NCI-H2227 (cell line): ENCODE data around the gene SH3BGRL3.
"Not testable (repeated sequence)": the region's sequence is repeated elsewhere in the genome, so short reads cannot be mapped to it uniquely, and the experiment has no call there.

ENCODE experiments used
- DNase-seq: peaks from one replicate; lab custom pipeline; 2025; ENCODE audit not compliant: unreplicated experiment; lab: John Stamatoyannopoulos, UW

The SH3BGRL3 gene

DNA sequence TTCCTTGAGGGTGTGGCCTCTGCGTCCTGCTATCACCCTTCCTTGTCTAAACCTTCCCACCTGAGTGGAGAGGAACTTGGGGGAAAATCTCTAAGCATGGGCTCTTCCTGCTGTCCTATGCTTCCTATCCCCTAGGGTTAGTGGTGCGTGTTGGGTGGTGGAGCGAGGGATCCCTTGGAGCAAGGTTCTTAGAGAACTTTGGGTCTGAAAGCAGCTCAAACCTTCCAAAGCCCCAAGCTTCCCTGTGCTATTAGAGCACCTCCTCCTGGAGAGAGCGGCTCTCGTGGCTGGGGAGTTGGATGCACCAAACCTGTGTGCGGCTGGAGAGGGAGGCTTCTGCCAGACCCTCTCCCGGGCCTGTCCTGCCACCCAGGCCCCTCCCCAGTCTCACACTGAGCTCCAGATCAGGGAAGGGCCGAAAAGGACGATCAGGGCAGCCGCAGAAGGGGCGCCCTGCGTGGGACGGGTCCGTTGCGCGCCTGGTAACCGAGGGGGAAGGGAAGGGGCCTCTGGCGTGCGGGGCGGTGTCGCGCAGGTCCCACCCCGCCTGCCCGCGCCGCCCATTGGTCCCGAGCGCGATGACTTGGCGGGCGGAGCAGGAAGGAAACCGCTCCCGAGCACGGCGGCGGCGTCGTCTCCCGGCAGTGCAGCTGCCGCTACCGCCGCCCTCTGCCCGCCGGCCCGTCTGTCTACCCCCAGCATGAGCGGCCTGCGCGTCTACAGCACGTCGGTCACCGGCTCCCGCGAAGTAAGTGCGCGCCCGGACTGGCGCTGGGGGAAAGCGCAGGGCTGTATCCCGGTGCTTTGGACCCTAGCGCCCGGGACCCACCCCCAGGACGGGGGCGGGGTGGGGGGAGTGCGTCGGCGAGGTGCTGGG lies at the start of gene SH3BGRL3:
SH3BGRL3 (plus strand) TSS at position 631 of the 877 bp plus-strand sequence; CDS start at position 701, 70 bp downstream.
- DNase-seq, result peak; percentile 89

DNA sequence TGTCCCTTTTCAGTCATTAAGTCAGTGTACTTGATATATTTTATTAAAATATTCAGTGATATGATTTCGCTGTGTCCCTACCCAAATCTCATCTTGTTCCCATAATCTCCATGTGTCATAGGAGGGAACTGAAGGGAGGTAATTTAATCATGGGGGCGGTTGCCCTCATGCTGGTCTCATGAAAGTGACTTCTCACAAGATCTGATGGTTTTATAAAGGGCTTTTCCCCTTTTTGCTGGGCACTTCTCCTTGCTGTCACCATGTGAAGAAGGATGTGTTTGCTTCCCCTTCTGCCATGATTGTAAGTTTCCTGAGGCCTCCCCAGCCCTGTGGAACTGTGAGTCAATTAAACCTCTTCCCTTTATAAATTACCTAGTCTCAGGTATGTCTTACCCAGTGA lies 49.2 kb upstream of the SH3BGRL3 start:
- not testable (repeated sequence) for DNase-seq

DNA sequence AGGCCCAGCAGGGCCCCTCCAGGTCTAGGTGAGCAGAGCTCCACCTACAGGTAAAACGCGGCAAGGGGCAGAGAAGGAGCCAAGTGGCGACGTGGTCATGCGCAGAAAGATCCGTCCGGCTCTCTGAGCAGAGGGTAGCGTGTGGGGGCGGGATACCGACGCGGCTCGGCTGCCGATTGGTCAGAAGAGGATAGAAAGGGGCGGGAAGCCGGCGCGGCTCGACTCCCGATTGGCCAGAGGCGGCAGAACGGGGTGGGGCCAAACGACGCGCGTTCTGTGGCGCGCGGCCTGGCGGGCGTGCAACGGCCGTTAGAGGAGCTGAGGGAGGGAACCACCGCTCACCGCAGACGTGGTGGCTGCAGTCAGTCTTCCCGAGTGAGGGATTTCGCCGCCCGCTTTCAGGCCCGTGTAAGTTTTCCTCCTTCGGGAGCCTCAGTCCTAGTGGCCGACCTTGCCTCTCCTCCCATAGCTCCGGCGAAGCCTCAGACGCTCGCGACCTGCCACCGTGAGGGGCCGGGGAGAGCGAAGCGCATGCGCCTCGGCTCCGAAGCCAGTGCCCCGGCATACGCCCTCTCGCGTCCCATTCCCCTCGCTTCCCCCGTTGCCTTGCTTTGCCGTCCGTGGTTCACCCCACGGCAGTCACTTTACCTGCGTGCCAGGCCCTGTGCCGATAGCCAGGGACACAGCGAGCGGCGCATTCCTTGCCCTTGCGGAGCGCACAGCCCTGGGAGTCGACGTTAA lies 45.8 kb upstream of the SH3BGRL3 start, which contains the start of gene CEP85:
CEP85 (plus strand) TSS at position 298 of the 741 bp plus-strand sequence. CDS start 5,584 bp downstream, outside the sequence.
- DNase-seq, result peak; percentile 99

DNA sequence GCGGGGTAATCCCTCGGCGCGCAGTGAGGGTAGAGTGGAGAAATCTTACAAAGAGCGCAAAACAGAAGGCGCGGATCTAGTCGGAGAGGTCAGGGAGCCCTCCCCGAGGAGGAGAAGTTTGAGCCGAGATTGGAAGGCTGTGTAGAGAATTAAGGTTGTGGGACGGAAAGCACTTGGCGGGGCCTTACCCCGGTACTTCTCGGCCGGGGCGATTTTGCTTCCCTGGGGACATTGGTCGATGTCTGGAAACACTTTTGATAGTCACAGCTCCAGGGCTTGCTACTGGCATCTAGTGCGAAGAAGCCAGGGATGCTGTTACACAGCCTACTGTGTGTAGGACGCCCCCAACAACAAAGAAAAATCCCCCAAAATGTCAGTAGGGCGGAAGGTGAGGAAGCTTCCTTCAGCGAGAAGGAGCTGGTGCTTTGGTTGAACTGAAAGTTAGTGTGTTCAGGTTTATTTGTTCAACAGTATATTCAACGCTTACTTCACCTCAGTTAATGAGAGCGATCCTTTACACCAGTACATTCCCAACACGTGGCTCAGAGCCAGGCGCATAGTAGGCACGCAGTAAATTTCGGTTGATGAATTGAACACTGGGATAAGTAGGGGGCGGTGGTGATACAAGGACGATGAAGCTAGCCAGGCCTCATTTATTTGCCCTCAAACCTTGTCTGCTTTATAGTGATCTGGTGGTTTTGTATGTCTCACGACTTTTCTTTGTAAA lies 45.1 kb upstream of the SH3BGRL3 start:
- peak; percentile 52 for DNase-seq

DNA sequence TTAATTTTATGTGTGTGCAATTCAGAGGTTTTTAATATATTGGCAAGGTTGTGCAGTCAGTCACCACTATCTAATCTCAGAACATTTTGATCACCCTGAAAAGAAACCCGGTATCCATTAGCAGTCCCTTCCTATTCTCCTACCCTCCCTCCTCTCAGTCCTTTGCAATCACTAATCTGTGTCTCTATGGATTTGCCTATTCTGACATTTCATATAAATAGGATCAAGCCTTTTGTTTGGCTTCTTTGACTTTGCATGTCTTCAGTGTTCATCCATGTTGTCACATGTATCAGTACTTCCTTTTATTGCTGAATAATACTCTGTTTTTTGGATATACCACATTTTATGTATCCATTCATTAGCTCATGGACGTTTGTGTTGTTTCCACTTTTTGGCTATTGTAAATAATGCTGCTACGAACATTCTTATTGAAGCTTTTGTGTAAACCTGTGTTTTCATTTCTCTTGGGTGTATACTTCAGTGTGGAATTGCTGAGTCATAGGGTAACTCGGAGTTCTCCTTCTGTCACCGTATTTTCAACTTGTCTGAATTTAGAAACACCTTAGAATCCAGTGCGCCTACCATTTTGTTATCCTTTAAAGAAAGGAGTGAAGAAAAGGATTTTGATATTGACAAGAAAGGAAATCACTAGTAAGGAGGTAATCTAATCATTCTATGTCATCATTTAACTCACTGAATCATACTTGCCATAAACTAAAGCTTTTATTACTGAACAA lies 42.5 kb upstream of the SH3BGRL3 start:
- no peak for DNase-seq

DNA sequence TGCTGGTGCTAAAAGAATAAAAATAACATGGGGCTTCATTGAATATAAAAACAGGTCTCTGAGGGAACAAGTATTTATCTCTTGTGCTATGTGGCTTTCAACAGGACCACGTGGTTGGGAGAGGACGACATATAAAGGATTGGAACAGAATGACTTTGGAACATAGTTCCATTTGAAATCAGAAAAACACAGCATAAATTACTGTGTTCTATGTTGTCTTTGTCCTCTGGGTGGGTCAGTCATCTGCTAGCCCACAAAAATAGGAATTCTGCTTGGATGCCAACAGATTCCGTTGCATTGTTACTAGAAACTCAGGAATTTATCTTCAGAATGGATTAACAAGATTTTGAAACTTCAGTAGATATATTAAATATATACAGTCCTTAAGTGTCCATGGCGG lies 40.0 kb upstream of the SH3BGRL3 start:
- DNase-seq, result no peak

DNA sequence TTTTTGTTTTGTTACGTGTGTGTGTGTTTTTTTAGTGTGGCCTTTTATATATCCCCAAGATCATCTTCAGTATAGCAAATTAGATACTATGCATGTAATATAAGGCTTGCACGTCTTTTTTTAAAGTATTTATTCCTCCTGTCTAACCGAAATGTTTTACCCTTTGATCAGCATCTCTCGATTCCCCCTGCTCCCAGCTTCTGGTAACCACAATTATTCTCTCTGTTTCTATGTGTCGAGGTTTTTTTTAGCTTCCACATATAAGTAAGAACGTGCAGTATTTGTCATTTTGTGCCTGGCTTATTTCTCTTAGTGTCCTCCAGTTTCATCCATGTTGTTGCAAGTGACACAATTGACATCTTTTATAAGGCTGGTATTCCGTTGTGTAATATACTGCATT lies 27.2 kb upstream of the SH3BGRL3 start:
- DNase-seq, result no peak

DNA sequence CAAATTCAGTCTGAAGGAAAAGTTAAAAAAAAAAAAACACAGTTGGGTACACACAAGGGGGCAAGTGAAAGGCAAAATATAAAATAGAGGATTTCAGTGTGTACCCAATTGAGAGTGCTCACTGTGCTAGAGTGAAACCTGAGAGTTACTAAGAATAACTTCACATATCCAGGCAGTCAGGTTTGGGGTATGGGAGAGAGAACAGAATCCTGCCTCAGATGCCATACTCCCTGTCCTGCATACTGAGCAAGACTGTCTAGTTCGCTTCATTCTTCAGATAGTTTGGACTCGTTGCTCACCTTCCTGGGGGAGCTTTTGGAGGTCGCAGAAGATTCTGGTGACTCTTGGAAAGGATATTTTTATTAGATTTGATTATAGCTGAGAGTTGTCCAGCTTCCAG lies 25.5 kb upstream of the SH3BGRL3 start:
- DNase-seq, result no peak

DNA sequence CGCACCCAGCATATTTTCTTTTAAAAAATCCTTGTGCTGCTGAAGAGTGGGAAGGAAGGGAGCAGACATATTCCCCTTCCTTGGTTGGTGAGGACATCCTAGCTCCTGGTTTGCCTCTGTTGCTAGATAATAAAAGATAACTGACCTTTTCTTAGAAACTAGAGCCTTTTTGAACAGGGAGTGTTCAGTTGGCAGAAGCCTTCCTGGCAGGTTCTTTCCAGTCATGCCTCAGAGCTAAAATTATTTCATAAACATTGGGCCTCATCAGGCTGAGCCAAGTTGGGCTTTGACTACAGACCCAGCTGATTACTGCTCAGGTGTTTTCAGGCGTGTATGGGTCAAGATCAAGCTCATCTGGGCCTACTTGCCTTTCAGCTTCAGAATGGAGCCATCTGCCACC lies 22.7 kb upstream of the SH3BGRL3 start:
- DNase-seq, result no peak

DNA sequence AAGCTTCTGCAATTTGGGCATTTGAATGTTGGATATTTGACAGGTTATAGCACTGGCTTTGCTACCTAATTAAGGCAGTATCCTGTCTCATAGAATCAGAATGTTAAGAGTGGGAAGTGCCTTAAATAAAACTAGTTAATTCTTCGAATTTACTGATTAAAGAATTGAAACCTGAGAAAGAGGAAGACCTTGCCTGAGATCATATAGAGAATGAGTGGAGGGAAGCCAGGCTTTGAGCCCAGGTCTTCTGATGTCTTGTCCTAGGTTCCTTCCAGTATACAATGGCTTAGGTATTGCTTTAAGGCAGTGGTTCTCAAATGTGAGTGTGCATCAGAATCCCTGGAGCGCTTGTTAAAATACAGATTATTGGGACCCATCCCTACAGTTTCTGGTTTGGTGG lies 20.9 kb upstream of the SH3BGRL3 start:
- no peak for DNase-seq

DNA sequence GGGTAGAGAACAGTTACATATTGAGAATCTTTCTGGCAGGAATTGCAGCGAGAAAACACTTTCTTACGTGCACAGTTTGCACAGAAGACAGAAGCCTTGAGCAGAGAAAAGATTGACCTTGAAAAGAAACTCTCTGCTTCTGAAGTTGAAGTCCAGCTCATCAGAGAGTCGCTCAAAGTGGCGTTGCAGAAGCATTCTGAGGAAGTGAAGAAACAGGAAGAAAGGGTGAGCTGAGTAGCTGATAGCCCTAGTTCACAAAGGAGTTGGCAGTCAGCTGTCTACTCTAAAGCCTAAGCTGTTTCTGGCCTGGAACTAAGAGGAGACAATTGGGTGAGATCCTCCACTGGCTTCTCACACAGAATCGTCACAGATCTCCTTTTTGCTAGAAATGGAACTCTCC lies 20.3 kb upstream of the SH3BGRL3 start:
- DNase-seq, result no peak

DNA sequence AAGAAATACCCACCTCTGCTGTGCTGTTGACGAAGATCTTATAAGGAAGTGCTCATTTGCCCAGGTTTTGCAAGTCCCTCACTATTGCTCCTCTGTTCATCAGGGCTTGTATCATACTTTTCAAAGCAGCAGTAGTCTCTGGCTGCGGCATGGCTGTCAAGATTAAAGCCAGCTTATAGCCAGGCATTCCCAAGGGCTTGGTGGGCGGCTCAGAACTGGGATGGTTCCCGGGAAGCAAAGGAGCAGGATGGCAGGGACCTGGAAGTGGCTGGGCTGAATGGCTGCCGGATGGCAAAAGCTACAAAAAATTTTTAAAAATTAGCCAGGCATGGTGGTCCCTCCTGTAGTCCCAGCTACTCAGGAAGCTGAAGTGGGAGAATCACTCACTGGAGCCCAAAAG lies 16.7 kb upstream of the SH3BGRL3 start:
- DNase-seq, result no peak

DNA sequence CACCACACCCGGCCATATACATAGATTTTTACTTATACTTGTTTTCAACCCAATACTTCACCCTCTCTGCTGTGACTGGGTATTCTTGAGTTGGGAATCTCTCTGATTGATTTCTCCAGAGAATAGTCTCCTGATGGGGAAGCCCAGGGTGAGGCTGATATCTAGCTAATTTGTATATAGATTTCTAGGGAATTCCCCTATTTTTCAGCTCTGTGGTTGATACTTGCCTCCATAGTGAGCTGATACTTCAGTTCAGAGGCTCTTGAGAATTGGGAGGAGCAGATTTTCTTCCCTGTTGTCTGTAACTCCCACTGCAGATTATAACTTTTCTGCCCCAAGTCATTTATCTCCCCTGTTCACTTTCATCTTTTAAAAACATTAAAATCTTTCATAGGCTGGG lies 14.5 kb upstream of the SH3BGRL3 start:
- no peak for DNase-seq

DNA sequence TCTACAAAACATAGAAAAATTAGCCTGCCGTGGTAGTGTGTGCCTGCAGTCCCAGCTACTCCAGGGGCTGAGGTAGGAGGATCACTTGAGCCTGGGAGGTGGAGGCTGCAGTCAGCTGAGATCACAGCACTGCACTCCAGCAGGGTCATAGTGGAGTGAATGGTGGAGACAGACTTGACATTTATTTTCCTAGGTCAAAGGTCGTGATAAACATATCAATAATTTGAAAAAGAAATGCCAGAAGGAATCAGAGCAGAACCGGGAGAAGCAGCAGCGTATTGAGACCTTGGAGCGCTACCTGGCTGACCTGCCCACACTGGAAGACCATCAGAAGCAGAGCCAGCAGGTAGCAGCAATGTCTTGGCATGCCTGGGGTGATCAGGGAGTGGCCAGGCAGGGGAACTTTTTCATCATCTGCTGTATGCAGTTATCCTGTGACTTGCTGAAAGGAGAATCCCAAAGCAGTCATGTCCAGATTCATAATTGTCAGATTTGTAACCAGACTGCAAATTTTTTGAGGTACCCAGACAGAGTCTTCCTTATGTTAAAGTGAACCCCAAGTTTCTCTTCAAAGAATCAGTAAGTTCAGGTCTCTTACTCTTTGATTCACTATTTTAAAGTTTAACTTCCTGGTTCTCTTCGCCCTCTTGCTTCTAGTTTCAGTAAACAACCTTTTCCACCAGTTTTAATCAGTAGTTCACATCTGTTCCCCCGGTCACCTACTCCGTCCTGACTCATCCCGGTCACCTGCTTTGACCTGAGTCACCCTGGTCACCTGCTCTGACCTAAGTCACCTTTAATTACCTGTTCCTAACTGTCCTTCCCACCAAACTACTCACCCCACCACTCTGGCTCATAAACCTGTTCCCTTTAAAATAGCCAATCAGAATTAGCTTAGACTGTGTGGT lies 11.3 kb upstream of the SH3BGRL3 start:
- no peak for DNase-seq

DNA sequence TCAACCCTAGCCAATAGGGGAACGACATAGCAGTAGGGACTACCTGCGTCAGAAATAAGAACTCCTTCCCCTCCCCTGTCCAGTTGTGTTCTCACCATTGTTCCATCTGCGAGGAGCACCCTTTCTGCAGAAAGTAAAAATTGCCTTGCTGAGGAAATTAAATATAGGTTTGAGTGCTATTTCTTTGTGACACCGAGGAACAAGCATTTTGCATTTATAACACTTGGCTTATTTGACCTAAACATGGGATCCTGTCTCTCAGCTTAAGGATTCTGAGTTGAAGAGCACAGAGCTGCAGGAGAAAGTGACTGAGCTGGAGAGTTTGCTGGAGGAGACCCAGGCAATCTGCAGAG lies 10.7 kb upstream of the SH3BGRL3 start:
- DNase-seq, result no peak

DNA sequence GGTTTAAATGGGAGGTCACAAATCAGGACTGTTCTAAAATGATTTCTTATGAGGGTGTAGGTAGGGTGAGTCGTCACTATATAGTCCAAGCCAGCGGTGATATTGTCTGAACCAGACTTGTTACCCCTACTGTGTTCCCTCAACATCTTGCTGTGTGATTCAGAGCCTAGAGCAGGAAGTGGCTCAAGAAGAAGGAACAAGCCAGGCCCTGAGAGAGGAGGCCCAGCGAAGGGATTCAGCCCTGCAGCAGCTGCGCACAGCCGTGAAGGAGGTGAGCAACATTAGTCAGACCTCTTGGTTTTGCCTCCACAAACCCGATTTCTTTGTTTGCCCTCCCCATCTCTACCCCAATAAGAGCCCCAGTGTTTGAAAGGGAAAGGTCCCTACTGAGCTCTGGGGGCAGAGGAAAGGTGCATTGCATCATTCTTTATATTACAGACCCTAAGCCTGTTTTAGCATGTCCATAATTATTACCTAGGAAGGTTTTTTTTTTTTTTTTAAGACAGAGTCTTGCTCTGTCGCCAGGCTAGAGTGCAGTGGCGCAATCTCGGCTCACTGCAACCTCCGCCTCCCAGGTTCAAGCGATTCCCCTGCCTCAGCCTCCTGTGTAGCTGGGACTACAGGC lies 5.0 kb upstream of the SH3BGRL3 start:
- no peak for DNase-seq

DNA sequence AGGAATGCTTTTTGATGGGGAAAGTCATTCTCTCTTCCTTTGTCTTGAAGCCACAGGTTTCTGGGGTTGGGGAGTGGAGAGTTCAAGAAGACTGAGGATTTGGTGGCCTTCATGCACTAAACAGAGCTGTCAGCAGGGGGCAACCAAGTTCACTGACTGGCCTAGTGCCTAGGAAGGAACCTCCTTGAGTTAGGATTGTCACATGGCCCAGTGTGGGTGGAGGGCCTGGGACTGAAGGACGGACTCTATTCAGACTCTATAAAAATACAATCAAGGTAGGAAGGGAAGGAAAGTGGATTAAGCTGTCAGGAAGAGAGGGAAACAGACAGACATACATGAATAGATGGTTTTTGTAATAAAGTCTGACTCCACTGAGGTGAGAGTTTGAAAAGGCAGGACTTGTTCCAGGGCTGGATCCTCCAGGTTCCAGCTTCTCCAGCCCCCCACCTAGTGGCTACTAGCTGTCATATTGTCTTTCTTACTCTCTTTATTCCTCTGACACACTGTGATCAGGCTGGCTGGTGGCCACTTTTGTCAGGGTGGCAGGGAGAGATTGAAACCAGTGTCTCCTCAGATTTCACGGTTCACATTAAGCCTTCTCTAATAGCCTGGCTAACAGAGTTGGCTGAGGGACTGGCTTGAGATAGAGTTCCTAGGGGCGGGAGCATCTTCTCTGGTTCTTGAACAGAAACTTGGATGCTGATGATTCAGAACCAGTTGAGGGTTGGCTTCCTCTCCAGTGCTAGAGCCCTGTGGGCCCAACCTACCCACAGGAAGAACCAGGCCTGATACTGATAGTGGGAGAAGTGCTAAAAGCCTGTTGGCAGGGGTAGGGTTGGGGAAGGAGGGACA lies 4.1 kb upstream of the SH3BGRL3 start:
- peak; percentile 73 for DNase-seq

DNA sequence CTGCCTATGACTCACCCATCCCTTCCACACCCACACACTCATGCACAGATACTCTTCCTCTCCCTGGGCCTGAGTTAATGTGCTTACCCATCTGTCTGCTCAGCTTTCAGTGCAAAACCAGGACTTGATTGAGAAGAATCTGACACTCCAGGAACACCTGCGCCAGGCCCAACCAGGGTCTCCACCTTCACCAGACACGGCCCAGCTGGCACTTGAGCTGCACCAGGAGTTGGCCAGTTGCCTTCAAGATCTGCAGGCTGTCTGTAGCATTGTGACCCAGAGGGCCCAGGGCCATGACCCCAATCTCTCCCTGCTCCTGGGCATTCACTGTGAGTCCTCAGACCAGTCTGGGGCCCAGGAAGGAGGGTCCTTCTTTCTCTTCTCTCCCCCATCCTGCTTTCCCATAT lies 3.5 kb upstream of the SH3BGRL3 start:
- DNase-seq, result no peak
